ENCODE measurements around the gene RBM15B. TPM values are rescaled to one million over a fixed set of nuclear protein-coding genes. Genes with fewer than 3 reads are reported as not detected.

Gene RBM15B
- total and polyA plus RNA-seq, 11 donors = 4.0 to 21.5 (median 15.7) TPM

GRCh38 chr3:51384055-51384725 lies 6.9 kb upstream of the RBM15B start:
- H3K27me3 ChIP-seq = no peaks in the 10 kb centered on the region
- TF ChIP-seq CTCF (IDR thresholded peaks at IDR 0.05) (no peak), POLR2A (IDR thresholded peaks at IDR 0.05) (no peak)
- H3K36me3 ChIP-seq = peaks cover 0 to 26% (median 20%) of the 10 kb centered on the region in 9 donors
- peaks cover 12 to 46% (median 32%) of the 10 kb centered on the region in 12 donors for H3K4me1 ChIP-seq
- DNase-seq (peak in 2 of 5 donors; percentile 45 to 68), ATAC-seq (peak; percentile 18 to 47 (median 30))
- peak overlapping the region; percentile 84 to 97 (median 94) for H3K27ac ChIP-seq
- no peaks in the 10 kb centered on the region for H3K9me3 ChIP-seq
- intact Hi-C loops (cut with DNase I) = loop anchor here in 7 of 10 donors (5.0 to 10.0 kb wide), 7 partner anchors 291 to 1039 kb away; partner anchors contain the start of genes CYB561D2 (in 1 of the 7), DOCK3 (in 1 of the 7), NPRL2 (in 1 of the 7) and RASSF1 (in 1 of the 7)
- H3K4me3 ChIP-seq = peak overlapping the region; percentile 64 to 97 (median 81)
- 0 to 2% (median 1%) methylated on average over 14 to 29 of the region's 29 CpGs for WGBS, 4 donors

GRCh38 chr3:51384726-51385473 lies 6.2 kb upstream of the RBM15B start, which contains the start of gene MANF:
Gene MANF, plus strand, starts transcription at chr3:51385291. Its CDS starts 52 bp downstream, at chr3:51385343.
- no peaks in the 10 kb centered on the region for H3K27me3 ChIP-seq

GRCh38 chr3:51385621-51386091 lies 5.4 kb upstream of the RBM15B start:
- ATAC-seq (no peak), DNase-seq (no peak)
- Histone ChIP-seq H3K27ac (peak overlapping the region; percentile 45 to 97 (median 89)), H3K4me3 (peak overlapping the region; percentile 62 to 97 (median 82)), H3K9me3 (no peaks in the 10 kb centered on the region), H3K27me3 (no peaks in the 10 kb centered on the region), H3K36me3 (peaks cover 0 to 34% (median 27%) of the 10 kb centered on the region in 9 donors), H3K4me1 (peaks cover 18 to 58% (median 45%) of the 10 kb centered on the region in 12 donors)
- intact Hi-C loops (cut with DNase I) = loop anchor here in 8 of 10 donors (5.0 to 10.0 kb wide), 9 partner anchors 289 to 1041 kb away; partner anchors contain the start of genes MAPKAPK3 (in 6 of the 8), C3orf18 (in 1 of the 8), CYB561D2 (in 1 of the 8) and DOCK3 (in 1 of the 8)
- TF ChIP-seq CTCF (IDR thresholded peaks at IDR 0.05) (no peak), POLR2A (IDR thresholded peaks at IDR 0.05) (no peak)
- WGBS, 4 donors = 2 to 5% (median 4%) methylated on average over 17 to 18 of the region's 18 CpGs

More at GRCh38 chr3:51384726-51385473, 6.2 kb upstream of the RBM15B start, which contains the start of gene MANF:
- TF ChIP-seq POLR2A (IDR thresholded peaks at IDR 0.05) (peak; percentile 77 to 97), CTCF (IDR thresholded peaks at IDR 0.05) (peak in 3 of 12 donors; percentile 7 to 13 (median 12))
- WGBS, 4 donors = 1 to 2% (median 1%) methylated on average over 39 to 65 of the region's 65 CpGs
- DNase-seq (peak; percentile 98 to 99 (median 99)), ATAC-seq (peak; percentile 98 to 99 (median 98))
- peak within 1 kb of the TSS; percentile 84 to 97 (median 94) for H3K27ac ChIP-seq
- H3K4me1 ChIP-seq = peaks cover 12 to 51% (median 37%) of the 10 kb centered on the region in 12 donors
- H3K36me3 ChIP-seq = peaks cover 0 to 33% (median 25%) of the 10 kb centered on the region in 9 donors
- no peaks in the 10 kb centered on the region for H3K9me3 ChIP-seq
- H3K4me3 ChIP-seq = peak within 1 kb of the TSS; percentile 76 to 97 (median 82)
- intact Hi-C loops (cut with DNase I) = loop anchor here in 8 of 10 donors (5.0 to 10.0 kb wide), 10 partner anchors 290 to 1040 kb away; partner anchors contain the start of genes MAPKAPK3 (in 6 of the 8), C3orf18 (in 1 of the 8), CYB561D2 (in 1 of the 8) and DOCK3 (in 1 of the 8)

Measured in heart left ventricle (tissue), 16 donors.